AG04449 (cell line): ENCODE results near the gene ERRFI1.

ENCODE experiments used
- CTCF ChIA-PET: fragments of 350-600 bp; formaldehyde crosslinking; extraction: SDS; loops from one replicate; lab custom pipeline; 2021; ENCODE audit warnings: antibody characterized with exemption; lab: Yijun Ruan, JAX
- POLR2A ChIA-PET: fragments of 400-600, 350-600 bp; formaldehyde crosslinking; extraction: SDS; loops from one replicate; lab custom pipeline; 2020; ENCODE audit warnings: antibody characterized with exemption, inconsistent platforms; lab: Yijun Ruan, JAX
- DNase-seq: peaks from one replicate; pipeline ENCODE4 v3.0.0-alpha.2; 2010; ENCODE audit warnings: low read depth, low spot score
- H3K4me3 ChIP-seq: 2 replicates; pipeline ENCODE4 v1.5.1; 2011; ENCODE audit warnings: low read depth, mild to moderate bottlenecking, control low read depth, low read length
- TF ChIP-seq, protein P1 (sequence below): IDR thresholded peaks from one replicate; pipeline ENCODE4 v1.5.1; 2011; ENCODE audit warnings: mild to moderate bottlenecking, moderate library complexity, low read length, control low read depth, inconsistent platforms; ENCODE audit not compliant: insufficient read depth; ENCODE audit errors: missing control alignments

ERRFI1 gene

DNA sequence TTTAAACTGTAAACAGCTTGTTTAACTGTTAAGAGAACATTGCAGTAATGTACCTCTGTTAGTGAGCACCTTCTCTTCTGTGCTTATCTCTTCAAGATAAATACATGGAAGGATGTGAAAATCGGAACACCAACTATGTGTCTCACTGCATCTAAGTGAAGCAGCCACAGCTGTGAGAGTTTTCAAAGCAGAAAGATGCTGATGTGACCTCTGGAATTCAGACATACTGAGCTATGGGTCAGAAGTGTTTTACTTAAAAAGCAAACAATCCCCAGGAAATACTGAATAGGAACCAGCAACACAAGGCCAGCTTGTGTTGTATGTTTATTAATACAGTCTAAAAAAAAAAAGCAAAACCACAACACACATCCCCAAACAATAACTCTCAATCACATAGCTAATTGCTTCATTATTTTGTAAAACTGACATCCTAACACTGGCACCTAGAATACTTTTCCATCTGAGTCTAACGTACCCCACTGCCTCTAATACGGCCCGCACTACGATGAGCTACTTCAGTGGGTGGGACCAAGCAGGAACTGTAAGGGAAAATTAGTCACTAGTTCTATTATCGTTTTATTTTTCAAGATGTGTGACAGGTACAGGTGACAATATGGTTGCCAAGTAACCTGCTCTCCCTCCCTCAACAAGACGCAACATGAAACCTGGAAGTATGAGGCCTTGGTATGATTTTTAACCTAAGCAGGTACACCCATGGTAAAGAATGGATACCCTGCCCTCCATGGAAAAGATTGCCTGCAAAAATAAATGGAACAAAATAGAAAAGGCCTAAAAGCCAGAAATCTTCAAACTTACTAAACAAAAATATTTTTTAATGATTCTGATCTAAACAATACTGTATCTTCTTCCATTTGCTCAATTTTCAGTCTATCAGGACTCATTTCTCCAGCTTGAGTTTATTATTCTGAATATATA is 13.9 kb downstream of the ERRFI1 start:
- CTCF ChIA-PET: interaction anchor here (0.9 to 12.6 kb wide), 7 partner anchors 11 to 337 kb away, joined by 3 to 321 read pairs (median 96); partner anchors contain the start of gene SLC45A1
- no peak overlapping the region for H3K4me3 ChIP-seq
- TF ChIP-seq, protein P1, sequence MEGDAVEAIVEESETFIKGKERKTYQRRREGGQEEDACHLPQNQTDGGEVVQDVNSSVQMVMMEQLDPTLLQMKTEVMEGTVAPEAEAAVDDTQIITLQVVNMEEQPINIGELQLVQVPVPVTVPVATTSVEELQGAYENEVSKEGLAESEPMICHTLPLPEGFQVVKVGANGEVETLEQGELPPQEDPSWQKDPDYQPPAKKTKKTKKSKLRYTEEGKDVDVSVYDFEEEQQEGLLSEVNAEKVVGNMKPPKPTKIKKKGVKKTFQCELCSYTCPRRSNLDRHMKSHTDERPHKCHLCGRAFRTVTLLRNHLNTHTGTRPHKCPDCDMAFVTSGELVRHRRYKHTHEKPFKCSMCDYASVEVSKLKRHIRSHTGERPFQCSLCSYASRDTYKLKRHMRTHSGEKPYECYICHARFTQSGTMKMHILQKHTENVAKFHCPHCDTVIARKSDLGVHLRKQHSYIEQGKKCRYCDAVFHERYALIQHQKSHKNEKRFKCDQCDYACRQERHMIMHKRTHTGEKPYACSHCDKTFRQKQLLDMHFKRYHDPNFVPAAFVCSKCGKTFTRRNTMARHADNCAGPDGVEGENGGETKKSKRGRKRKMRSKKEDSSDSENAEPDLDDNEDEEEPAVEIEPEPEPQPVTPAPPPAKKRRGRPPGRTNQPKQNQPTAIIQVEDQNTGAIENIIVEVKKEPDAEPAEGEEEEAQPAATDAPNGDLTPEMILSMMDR: no peak
- no peak for DNase-seq
- POLR2A ChIA-PET: interaction anchor here (0.6 to 1.0 kb wide), 2 partner anchors 14 to 79 kb away, joined by 3 to 4 read pairs; partner anchors contain the start of gene ERRFI1

DNA sequence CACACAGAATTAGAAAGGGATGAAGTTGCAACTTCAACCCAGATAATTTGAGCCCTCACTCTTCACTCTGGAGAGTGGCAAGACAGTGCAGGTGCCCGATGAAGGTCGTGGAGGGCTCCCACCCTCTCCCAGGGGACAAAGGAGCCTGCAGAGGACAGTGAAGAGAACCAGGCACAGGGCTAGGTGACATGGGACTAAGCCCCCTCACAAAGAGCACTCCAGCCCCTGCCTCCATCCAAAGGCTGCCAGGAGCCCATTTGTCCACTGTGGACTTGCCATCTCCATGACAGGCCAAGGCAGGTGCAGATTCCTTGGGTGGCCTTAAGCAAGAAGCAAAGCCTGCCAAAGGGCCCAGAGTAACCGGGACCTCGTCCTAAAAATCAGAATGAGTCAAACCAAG is 15.1 kb downstream of the ERRFI1 start:
- DNase-seq: no peak
- ChIA-PET POLR2A (interaction anchor here (0.5 kb wide), 1 partner anchor 339 kb away, joined by 4 read pairs; no protein-coding TSS in a partner anchor), CTCF (interaction anchor here (0.6 to 12.6 kb wide), 7 partner anchors 9 to 977 kb away, joined by 3 to 321 read pairs (median 96); partner anchors contain the start of gene SLC45A1)
- no peak overlapping the region for H3K4me3 ChIP-seq
- TF ChIP-seq, protein P1: no peak

DNA sequence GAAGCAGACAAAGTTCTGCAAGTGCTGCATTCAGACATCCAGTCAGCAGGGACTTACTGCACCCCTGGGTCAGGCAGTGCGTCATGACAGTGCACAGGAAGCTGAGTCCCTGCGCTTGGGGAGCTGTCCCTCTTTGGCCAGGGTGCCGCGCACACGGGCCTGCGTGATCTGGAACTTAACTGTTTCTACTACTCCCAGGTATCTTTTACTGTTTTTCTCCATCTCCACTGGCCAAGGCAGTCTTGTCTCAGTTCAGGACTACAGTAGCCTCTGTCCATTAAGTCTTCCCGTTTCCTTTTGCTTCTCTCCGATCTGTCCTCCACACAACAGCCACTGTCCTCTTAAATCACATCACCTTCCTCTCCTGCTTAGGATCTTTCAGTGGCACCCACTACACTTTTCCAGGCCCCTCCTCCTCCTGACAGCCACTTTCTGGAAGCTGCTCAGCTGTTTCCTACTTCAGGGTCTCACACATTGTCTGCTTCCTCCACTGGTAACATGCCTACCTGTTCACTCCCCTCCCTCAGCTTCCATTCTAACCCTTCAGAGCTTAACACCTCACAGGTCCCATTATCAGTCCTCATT is 15.9 kb downstream of the ERRFI1 start:
- CTCF ChIA-PET: interaction anchor here (0.6 to 12.6 kb wide), 4 partner anchors 9 to 978 kb away, joined by 3 to 321 read pairs (median 4); partner anchors contain the start of gene SLC45A1
- DNase-seq: no peak
- POLR2A ChIA-PET: interaction anchor here (0.5 kb wide), 1 partner anchor 340 kb away, joined by 4 read pairs; no protein-coding TSS in a partner anchor
- TF ChIP-seq, protein P1: no peak
- H3K4me3 ChIP-seq: no peak overlapping the region

DNA sequence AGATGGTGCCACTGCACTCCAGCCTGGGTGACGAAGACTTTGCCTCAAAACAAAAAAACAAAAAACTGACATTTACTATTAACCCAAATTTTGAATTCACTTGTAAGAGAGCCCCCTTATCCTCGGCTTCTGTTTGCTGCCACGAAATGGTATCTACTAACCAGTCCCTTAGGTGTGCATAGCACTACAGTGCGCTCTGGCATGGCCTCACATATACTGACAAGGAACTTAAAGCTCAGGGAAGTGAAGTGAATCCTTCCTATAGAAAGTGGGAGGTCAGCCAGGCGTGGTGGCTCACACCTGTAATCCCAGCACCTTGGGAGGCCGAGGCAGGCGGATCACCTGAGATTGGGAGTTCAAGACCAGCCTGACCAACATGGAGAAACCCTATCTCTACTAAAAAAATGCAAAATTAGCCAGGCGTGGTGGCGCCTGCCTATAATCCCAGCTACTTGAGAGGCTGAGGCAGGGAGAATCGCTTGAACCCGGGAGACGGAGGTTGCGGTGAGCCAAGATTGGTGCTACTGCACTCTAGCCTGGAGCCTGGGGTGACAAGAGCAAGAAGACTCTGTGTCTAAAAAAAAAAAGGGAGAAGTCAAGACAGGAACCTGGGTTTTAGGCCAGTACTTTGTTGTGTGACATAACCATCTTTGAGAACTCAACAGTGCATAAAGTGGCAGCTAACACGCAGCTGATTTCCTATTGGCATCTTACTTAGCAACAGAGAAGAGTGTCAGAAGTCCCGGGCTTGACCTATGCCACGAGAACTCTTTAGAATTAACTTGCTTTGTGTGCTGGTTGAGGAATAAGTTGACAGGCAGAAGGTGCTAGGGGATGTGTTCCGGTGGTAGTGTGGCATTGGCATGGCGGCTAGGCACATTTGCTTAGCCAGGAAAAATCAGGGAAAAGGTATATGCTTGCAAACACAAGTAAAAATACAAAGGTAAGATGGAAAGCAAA is 16.8 kb downstream of the ERRFI1 start:
- TF ChIP-seq, protein P1: no peak
- DNase-seq: no peak
- CTCF ChIA-PET: interaction anchor here (1.4 to 12.6 kb wide), 2 partner anchors 22 to 305 kb away, joined by 3 to 321 read pairs; partner anchors contain the start of gene SLC45A1

DNA sequence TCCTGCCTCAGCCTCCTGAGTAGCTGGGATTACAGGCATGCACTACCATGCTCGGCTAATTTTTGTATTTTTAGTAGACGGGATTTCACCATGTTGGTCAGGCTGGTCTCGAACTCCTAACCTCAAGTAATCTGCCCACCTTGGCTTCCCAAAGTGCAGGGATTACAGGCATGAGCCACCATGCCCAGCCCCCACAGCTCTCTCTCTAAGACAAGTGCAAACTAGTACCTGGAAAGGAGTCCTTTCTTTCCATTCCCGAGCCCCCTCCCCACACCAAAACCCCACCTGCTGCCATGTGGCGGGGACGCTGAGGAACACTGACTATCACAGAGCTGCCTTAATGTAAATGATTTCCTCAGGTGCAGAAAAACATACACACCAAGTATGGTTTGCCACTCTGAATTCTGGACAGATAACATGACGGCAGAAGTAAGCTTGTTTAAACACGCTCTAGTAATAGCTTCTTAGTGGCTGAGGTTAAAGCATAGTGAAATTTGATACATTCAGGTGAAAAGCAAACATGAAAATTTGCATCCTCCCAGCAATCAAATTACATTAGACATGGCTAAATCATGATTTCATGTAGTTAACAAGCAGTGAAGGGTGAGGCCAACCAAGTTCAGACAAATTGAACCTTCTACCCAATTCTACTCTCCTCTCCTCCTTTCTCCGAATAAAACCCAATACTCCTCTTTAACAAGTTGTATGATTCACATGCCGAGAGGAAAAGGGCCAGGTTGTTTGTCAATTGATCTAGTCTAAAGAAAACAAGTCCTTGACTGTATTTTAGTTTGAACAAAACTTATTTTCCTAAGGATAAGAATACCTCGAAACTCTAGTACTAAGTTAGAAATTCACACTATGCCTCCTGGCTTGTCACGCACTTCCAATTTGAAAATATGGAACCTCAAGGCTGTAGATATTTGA is 19.8 kb downstream of the ERRFI1 start:
- H3K4me3 ChIP-seq: no peak overlapping the region
- POLR2A ChIA-PET: interaction anchor here (0.6 to 1.5 kb wide), 3 partner anchors 13 to 308 kb away, joined by 3 to 5 read pairs (median 4); no protein-coding TSS in a partner anchor
- TF ChIP-seq, protein P1: no peak
- no peak for DNase-seq
- CTCF ChIA-PET: interaction anchor here (0.9 to 5.0 kb wide), 5 partner anchors 10 to 308 kb away, joined by 3 to 39 read pairs (median 8); no protein-coding TSS in a partner anchor

More for the DNA sequence above, 16.8 kb downstream of the ERRFI1 start:
- POLR2A ChIA-PET: no interaction called here
- H3K4me3 ChIP-seq: no peak overlapping the region
